SK-N-SH treated with all-trans-retinoic acid at 6 μM for 48 hours (cell line): ENCODE measurements around the gene HOXD12.
A peak's percentile ranks its signal among the peaks of the same experiment; 100 is the strongest.

ENCODE experiments used
- ATAC-seq: fragments of 200-7000 bp; cut with Tn5 transposase; 3 replicates; pipeline ENCODE4 v1.9.1; 2020; ENCODE audit warnings: mild to moderate bottlenecking, moderate library complexity
- ARNTL ChIP-seq: fragments of 450-650 bp; formaldehyde crosslinking; IDR thresholded peaks from 2 replicates; pipeline ENCODE4 v1.5.0; 2020; ENCODE audit warnings: low read depth, mild to moderate bottlenecking, moderate library complexity, borderline replicate concordance
- BACH2 ChIP-seq: fragments of 250-450 bp; sonication (Bioruptor Pico); IDR thresholded peaks from 2 replicates; pipeline ENCODE4 v1.9.0; 2021; ENCODE audit warnings: mild to moderate bottlenecking, borderline replicate concordance
- CSDC2 ChIP-seq: fragments of 250-450 bp; sonication (Bioruptor Pico); IDR thresholded peaks from 2 replicates; pipeline ENCODE4 v1.5.0; 2020; ENCODE audit warnings: mild to moderate bottlenecking, moderate library complexity
- ESRRG ChIP-seq: fragments of 250-450 bp; sonication (Bioruptor Pico); IDR thresholded peaks from 2 replicates; pipeline ENCODE4 v1.6.1; 2021; ENCODE audit warnings: mild to moderate bottlenecking
- ISL1 ChIP-seq: fragments of 250-450 bp; sonication (Bioruptor Pico); IDR thresholded peaks from 2 replicates; pipeline ENCODE4 v2.1.2; 2022; ENCODE audit warnings: mild to moderate bottlenecking, moderate library complexity
- OSR1 ChIP-seq: fragments of 250-450 bp; sonication (Bioruptor Pico); IDR thresholded peaks from 2 replicates; pipeline ENCODE4 v1.8.0; 2022; ENCODE audit warnings: moderate library complexity, mild to moderate bottlenecking, inconsistent platforms
- PPARA ChIP-seq: fragments of 250-450 bp; sonication (Bioruptor Pico); IDR thresholded peaks from 2 replicates; pipeline ENCODE4 v1.5.0; 2020; ENCODE audit warnings: mild to moderate bottlenecking, borderline replicate concordance
- RARB ChIP-seq: fragments of 250-450 bp; sonication (Bioruptor Pico); IDR thresholded peaks from 2 replicates; pipeline ENCODE4 v1.8.0; 2021; ENCODE audit warnings: mild to moderate bottlenecking, moderate library complexity
- SNAI2 ChIP-seq: fragments of 250-450 bp; sonication (Bioruptor Pico); IDR thresholded peaks from 2 replicates; pipeline ENCODE4 v1.5.0; 2020; ENCODE audit warnings: mild to moderate bottlenecking, moderate library complexity
- TCF4 ChIP-seq: fragments of 250-450 bp; sonication (Bioruptor Pico); IDR thresholded peaks from 2 replicates; pipeline ENCODE4 v1.8.0; 2021; ENCODE audit warnings: mild to moderate bottlenecking, moderate library complexity, borderline replicate concordance
- TOX ChIP-seq: fragments of 250-450 bp; sonication (Bioruptor Pico); IDR thresholded peaks from 2 replicates; pipeline ENCODE4 v1.8.0; 2021; ENCODE audit warnings: mild to moderate bottlenecking, moderate library complexity, borderline replicate concordance
- ZC3H10 ChIP-seq: fragments of 250-450 bp; sonication (Bioruptor Pico); IDR thresholded peaks from 2 replicates; pipeline ENCODE4 v1.5.1; 2021; ENCODE audit warnings: mild to moderate bottlenecking, moderate library complexity
- ZFP3 ChIP-seq: fragments of 250-450 bp; sonication (Bioruptor Pico); IDR thresholded peaks from 2 replicates; pipeline ENCODE4 v1.5.0; 2020; ENCODE audit warnings: mild to moderate bottlenecking, moderate library complexity
- ZFP30 ChIP-seq: fragments of 450-650 bp; formaldehyde crosslinking; IDR thresholded peaks from 2 replicates; pipeline ENCODE4 v1.5.0; 2022; ENCODE audit warnings: mild to moderate bottlenecking, moderate library complexity
- ZNF565 ChIP-seq: fragments of 450-650 bp; formaldehyde crosslinking; conservative IDR thresholded peaks from 2 replicates; pipeline ENCODE4 v1.5.0; 2020; ENCODE audit warnings: low read depth, mild to moderate bottlenecking, moderate library complexity
- ZNF70 ChIP-seq: fragments of 450-650 bp; formaldehyde crosslinking; IDR thresholded peaks from 2 replicates; pipeline ENCODE4 v1.5.0; 2020; ENCODE audit warnings: mild to moderate bottlenecking, moderate library complexity
- ZNF8 ChIP-seq: fragments of 450-650 bp; formaldehyde crosslinking; IDR thresholded peaks from 2 replicates; pipeline ENCODE4 v1.5.0; 2020; ENCODE audit warnings: mild to moderate bottlenecking, moderate library complexity
- TF ChIP-seq, protein P1 (sequence below): fragments of 250-450 bp; sonication (Bioruptor Pico); IDR thresholded peaks from 2 replicates; pipeline ENCODE4 v1.8.0; 2020; ENCODE audit warnings: mild to moderate bottlenecking, moderate library complexity, borderline replicate concordance
- TF ChIP-seq, protein P2 (sequence below): fragments of 250-450 bp; sonication (Bioruptor Pico); IDR thresholded peaks from 2 replicates; pipeline ENCODE4 v1.8.0; 2021; ENCODE audit warnings: low read depth, mild to moderate bottlenecking, moderate library complexity, borderline replicate concordance
- TF ChIP-seq, protein P3 (sequence below): fragments of 250-450 bp; sonication (Bioruptor Pico); IDR thresholded peaks from 2 replicates; pipeline ENCODE4 v1.5.1; 2020; ENCODE audit warnings: low read depth, mild to moderate bottlenecking, moderate library complexity
- TF ChIP-seq, protein P4 (sequence below): fragments of 250-450 bp; sonication (Bioruptor Pico); IDR thresholded peaks from 2 replicates; pipeline ENCODE4 v1.5.1; 2021; ENCODE audit warnings: mild to moderate bottlenecking, moderate library complexity
- TF ChIP-seq, protein P5 (sequence below): fragments of 250-450 bp; sonication (Bioruptor Pico); IDR thresholded peaks from 2 replicates; pipeline ENCODE4 v1.5.0; 2020; ENCODE audit warnings: mild to moderate bottlenecking, moderate library complexity

HOXD12 gene

DNA sequence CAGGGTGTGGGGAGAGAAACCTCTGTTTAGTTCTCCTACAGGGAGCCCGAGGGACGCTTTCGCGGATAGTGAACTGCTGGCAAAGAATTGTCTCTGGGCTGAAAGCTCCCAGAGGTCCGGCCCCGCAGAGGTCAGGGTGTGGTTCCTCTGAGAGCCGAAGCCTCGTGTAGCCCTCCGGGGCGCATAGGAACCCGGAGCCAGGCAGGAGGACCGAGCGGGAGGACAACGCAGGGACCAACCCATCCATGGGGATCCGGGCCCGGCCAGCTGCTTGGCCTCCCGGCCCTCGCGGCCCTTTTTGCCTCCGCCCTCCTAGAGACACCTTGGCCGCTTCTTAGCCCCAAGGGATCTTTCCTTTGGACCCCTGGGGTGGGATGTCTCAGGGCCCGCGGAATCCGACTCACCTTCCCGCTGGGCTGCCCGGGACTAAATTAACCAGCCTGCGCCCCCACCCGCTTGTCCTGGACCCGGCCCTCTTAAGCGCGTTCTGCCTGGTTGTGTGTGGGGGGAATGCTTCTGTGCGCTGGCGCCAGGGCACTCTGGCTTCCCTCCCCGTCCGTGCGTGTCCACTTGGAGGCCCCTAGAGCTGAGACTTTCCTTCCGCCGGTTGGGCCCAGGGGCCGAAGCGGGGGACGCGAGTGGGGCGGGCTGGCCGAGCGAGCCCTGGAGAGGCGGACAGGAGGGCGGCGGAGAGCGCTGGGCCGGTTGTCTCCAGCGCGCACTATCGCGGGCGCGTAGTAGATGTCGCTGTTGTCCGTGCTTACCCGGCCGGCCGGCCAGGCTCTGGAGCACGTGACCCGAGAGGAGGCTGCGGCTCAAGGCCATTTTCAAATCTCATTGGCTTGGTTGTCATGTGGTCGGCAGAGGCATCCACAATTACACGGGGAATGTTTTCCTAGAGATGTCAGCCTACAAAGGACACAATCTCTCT lies 16.6 kb downstream of the HOXD12 start, which contains the start of gene HOXD10:
Gene HOXD10, plus strand, starts transcription at position 896 of the 931 bp plus-strand sequence. CDS start 56 bp downstream, outside the sequence.
- no peak for TF ChIP-seq CSDC2 (CRISPR knock-in tag)
- TF ChIP-seq ZFP30 (CRISPR knock-in tag) = no peak
- TF ChIP-seq BACH2 (CRISPR knock-in tag) = no peak
- TF ChIP-seq ZNF565 = no peak
- TF ChIP-seq, protein P1, sequence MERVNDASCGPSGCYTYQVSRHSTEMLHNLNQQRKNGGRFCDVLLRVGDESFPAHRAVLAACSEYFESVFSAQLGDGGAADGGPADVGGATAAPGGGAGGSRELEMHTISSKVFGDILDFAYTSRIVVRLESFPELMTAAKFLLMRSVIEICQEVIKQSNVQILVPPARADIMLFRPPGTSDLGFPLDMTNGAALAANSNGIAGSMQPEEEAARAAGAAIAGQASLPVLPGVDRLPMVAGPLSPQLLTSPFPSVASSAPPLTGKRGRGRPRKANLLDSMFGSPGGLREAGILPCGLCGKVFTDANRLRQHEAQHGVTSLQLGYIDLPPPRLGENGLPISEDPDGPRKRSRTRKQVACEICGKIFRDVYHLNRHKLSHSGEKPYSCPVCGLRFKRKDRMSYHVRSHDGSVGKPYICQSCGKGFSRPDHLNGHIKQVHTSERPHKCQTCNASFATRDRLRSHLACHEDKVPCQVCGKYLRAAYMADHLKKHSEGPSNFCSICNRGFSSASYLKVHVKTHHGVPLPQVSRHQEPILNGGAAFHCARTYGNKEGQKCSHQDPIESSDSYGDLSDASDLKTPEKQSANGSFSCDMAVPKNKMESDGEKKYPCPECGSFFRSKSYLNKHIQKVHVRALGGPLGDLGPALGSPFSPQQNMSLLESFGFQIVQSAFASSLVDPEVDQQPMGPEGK (CRISPR knock-in tag) = no peak
- TF ChIP-seq ISL1 (CRISPR knock-in tag) = no peak
- TF ChIP-seq SNAI2 = no peak
- TF ChIP-seq, protein P2, sequence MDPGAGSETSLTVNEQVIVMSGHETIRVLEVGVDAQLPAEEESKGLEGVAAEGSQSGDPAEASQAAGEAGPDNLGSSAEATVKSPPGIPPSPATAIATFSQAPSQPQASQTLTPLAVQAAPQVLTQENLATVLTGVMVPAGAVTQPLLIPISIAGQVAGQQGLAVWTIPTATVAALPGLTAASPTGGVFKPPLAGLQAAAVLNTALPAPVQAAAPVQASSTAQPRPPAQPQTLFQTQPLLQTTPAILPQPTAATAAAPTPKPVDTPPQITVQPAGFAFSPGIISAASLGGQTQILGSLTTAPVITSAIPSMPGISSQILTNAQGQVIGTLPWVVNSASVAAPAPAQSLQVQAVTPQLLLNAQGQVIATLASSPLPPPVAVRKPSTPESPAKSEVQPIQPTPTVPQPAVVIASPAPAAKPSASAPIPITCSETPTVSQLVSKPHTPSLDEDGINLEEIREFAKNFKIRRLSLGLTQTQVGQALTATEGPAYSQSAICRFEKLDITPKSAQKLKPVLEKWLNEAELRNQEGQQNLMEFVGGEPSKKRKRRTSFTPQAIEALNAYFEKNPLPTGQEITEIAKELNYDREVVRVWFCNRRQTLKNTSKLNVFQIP (CRISPR knock-in tag) = no peak
- no peak for TF ChIP-seq ZC3H10 (CRISPR knock-in tag)
- no peak for TF ChIP-seq ESRRG (CRISPR knock-in tag)
- no peak for TF ChIP-seq TCF4
- TF ChIP-seq ARNTL (CRISPR knock-in tag) = no peak
- no peak for TF ChIP-seq ZNF8 (CRISPR knock-in tag)
- TF ChIP-seq RARB (CRISPR knock-in tag) = no peak
- TF ChIP-seq, protein P3, sequence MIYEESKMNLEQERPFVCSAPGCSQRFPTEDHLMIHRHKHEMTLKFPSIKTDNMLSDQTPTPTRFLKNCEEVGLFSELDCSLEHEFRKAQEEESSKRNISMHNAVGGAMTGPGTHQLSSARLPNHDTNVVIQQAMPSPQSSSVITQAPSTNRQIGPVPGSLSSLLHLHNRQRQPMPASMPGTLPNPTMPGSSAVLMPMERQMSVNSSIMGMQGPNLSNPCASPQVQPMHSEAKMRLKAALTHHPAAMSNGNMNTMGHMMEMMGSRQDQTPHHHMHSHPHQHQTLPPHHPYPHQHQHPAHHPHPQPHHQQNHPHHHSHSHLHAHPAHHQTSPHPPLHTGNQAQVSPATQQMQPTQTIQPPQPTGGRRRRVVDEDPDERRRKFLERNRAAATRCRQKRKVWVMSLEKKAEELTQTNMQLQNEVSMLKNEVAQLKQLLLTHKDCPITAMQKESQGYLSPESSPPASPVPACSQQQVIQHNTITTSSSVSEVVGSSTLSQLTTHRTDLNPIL (CRISPR knock-in tag) = no peak
- TF ChIP-seq, protein P4, sequence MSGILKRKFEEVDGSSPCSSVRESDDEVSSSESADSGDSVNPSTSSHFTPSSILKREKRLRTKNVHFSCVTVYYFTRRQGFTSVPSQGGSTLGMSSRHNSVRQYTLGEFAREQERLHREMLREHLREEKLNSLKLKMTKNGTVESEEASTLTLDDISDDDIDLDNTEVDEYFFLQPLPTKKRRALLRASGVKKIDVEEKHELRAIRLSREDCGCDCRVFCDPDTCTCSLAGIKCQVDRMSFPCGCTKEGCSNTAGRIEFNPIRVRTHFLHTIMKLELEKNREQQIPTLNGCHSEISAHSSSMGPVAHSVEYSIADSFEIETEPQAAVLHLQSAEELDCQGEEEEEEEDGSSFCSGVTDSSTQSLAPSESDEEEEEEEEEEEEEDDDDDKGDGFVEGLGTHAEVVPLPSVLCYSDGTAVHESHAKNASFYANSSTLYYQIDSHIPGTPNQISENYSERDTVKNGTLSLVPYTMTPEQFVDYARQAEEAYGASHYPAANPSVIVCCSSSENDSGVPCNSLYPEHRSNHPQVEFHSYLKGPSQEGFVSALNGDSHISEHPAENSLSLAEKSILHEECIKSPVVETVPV (CRISPR knock-in tag) = no peak
- no peak for TF ChIP-seq OSR1 (CRISPR knock-in tag)
- no peak for TF ChIP-seq ZNF70 (CRISPR knock-in tag)
- TF ChIP-seq, protein P5, sequence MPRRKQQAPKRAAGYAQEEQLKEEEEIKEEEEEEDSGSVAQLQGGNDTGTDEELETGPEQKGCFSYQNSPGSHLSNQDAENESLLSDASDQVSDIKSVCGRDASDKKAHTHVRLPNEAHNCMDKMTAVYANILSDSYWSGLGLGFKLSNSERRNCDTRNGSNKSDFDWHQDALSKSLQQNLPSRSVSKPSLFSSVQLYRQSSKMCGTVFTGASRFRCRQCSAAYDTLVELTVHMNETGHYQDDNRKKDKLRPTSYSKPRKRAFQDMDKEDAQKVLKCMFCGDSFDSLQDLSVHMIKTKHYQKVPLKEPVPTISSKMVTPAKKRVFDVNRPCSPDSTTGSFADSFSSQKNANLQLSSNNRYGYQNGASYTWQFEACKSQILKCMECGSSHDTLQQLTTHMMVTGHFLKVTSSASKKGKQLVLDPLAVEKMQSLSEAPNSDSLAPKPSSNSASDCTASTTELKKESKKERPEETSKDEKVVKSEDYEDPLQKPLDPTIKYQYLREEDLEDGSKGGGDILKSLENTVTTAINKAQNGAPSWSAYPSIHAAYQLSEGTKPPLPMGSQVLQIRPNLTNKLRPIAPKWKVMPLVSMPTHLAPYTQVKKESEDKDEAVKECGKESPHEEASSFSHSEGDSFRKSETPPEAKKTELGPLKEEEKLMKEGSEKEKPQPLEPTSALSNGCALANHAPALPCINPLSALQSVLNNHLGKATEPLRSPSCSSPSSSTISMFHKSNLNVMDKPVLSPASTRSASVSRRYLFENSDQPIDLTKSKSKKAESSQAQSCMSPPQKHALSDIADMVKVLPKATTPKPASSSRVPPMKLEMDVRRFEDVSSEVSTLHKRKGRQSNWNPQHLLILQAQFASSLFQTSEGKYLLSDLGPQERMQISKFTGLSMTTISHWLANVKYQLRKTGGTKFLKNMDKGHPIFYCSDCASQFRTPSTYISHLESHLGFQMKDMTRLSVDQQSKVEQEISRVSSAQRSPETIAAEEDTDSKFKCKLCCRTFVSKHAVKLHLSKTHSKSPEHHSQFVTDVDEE = no peak
- ATAC-seq = peak; percentile 92

DNA sequence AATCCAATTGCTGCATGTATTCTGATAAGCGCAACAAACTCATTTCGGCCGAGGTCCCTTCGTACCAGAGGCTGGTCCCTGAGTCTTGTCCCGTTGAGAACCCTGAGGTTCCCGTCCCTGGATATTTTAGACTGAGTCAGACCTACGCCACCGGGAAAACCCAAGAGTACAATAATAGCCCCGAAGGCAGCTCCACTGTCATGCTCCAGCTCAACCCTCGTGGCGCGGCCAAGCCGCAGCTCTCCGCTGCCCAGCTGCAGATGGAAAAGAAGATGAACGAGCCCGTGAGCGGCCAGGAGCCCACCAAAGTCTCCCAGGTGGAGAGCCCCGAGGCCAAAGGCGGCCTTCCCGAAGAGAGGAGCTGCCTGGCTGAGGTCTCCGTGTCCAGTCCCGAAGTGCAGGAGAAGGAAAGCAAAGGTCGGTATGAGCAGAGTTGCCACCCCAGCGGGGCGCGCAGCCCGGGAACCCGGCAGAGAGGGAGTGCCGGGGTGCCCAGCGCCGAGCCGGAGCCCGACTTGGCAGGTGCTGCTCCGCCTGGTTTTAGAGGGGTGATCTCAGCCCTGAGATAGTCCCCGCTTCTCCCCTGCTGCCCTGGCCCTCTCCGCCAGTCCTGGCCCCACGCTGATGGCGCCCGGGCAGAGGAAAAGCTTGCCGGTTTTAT lies 17.7 kb downstream of the HOXD12 start:
- peak; percentile 10 for ATAC-seq
- TF ChIP-seq BACH2 (CRISPR knock-in tag) = no peak
- no peak for TF ChIP-seq ZNF565
- TF ChIP-seq ZNF8 (CRISPR knock-in tag) = no peak
- no peak for TF ChIP-seq ISL1 (CRISPR knock-in tag)
- TF ChIP-seq ZFP3 (CRISPR knock-in tag) = no peak
- TF ChIP-seq ESRRG (CRISPR knock-in tag) = no peak
- TF ChIP-seq, protein P4 (CRISPR knock-in tag) = no peak
- no peak for TF ChIP-seq CSDC2 (CRISPR knock-in tag)
- no peak for TF ChIP-seq TOX
- TF ChIP-seq, protein P2 (CRISPR knock-in tag) = no peak
- TF ChIP-seq OSR1 (CRISPR knock-in tag) = no peak
- TF ChIP-seq PPARA (CRISPR knock-in tag) = no peak
- TF ChIP-seq SNAI2 = no peak
- TF ChIP-seq ARNTL (CRISPR knock-in tag) = no peak
- no peak for TF ChIP-seq TCF4
